Cardiac fibroblast (primary cell): ENCODE results near the gene CEACAM19.

Source experiments
- DNase-seq, 2 donors: peaks; one replicate each; pipeline versions ENCODE4 v3.0.0 to v3.0.0-alpha.2; 2010; ENCODE audit warnings: low read depth in 2 of 2
- H3K4me3 ChIP-seq, 2 donors: replicated peaks in 1 of 2; 1 replicate in 1 of 2; 2 replicates in 1 of 2; pipeline ENCODE4 v1.5.1; 2011; ENCODE audit warnings: low read depth in 2 of 2, low read length in 2 of 2, mild to moderate bottlenecking in 2 of 2, moderate library complexity in 1 of 2
- CTCF ChIP-seq: IDR thresholded peaks from one replicate; pipeline ENCODE4 v1.5.1; 2011; ENCODE audit warnings: low read depth, mild to moderate bottlenecking, low read length, inconsistent platforms

CEACAM19 gene

GRCh38 chr19:44731622-44732021 lies 60.3 kb downstream of the CEACAM19 start:
- TF ChIP-seq CTCF, result no peak
- H3K4me3 ChIP-seq, result no peak overlapping the region
- DNase-seq, result no peak

- no peak overlapping the region for H3K4me3 ChIP-seq
- no peak for DNase-seq
- no peak for TF ChIP-seq CTCF
These were observed 61.1 kb downstream of the CEACAM19 start for GRCh38 chr19:44732235-44733014.
